K562 (cell line): ENCODE data around the gene TMEM117. TPM values are rescaled to one million over a fixed set of nuclear protein-coding genes. Genes with fewer than 3 reads are reported as not detected.
A peak's percentile ranks its signal among the peaks of the same experiment; 100 is the strongest.

Source experiments
- ATAC-seq: fragments of 200-7000 bp; cut with Tn5 transposase; 3 replicates; pipeline ENCODE4 v1.9.1; 2020; ENCODE audit warnings: moderate library complexity
- BruUV-seq: library from RNA; stranded (reverse); fragments of 400-500 nt; replicated peaks from 2 replicates; lab custom pipeline; 2021; lab: Mats Ljungman, UMichigan
- CTCF ChIA-PET: fragments of 300-600 bp; formaldehyde crosslinking; extraction: SDS; loops from one replicate; lab custom pipeline; 2021; ENCODE audit warnings: low intra/inter-chr PET ratio; lab: Yijun Ruan, JAX
- POLR2A ChIA-PET: fragments of 300-600, 350-650 bp; sonication (Branson Sonifier 250); formaldehyde crosslinking; extraction: SDS; loops from one replicate; lab custom pipeline; 2021; ENCODE audit warnings: antibody characterized with exemption, inconsistent platforms; lab: Yijun Ruan, JAX
- DNase-seq, 4 experiments: peaks; one replicate each; pipeline versions ENCODE4 v3.0.0 to v3.0.0-alpha.2; 2011 to 2018; ENCODE audit warnings: low spot score in 3 of 4, mixed read lengths in 3 of 4; ENCODE audit errors: extremely low read depth in 1 of 4
- FAIRE-seq: peaks from 2 replicates; lab custom pipeline; 2011; peaks lifted over from hg19 to GRCh38; lab: Jason Lieb, UNC
- H2AFZ ChIP-seq: 2 replicates; pipeline ENCODE4 v1.6.0; 2011; ENCODE audit warnings: low read depth, low read length, control low read depth, inconsistent platforms
- H3K27ac ChIP-seq: fragments of 200-600 bp; 3 replicates; pipeline ENCODE4 v1.8.0; 2011; ENCODE audit warnings: low read depth, mild to moderate bottlenecking, control low read depth, inconsistent platforms, low read length, moderate library complexity, mixed read lengths; ENCODE audit errors: extremely low read depth
- H3K27me3 ChIP-seq, 2 experiments: fragments of 300-600 bp in 1 of 2; 2 replicates in 1 of 2; 3 replicates in 1 of 2; pipeline versions ENCODE4 v1.6.0 to v1.8.0; 2011; ENCODE audit warnings: inconsistent platforms in 2 of 2, low read length in 2 of 2, mild to moderate bottlenecking in 1 of 2, mixed read lengths in 1 of 2, moderate library complexity in 1 of 2; ENCODE audit not compliant: control insufficient read depth in 2 of 2, insufficient read depth in 2 of 2
- H3K36me3 ChIP-seq: fragments of 300-600 bp; 3 replicates; pipeline ENCODE4 v1.8.0; 2011; ENCODE audit warnings: mild to moderate bottlenecking, low read length, inconsistent platforms; ENCODE audit not compliant: control insufficient read depth, insufficient read depth
- H3K4me1 ChIP-seq, 2 experiments: fragments of 200-600 bp in 1 of 2; replicated peaks in 1 of 2; 2 replicates in 1 of 2; 3 replicates in 1 of 2; pipeline versions ENCODE4 v1.5.1 to v1.8.0; 2011; ENCODE audit warnings: inconsistent platforms in 2 of 2, low read length in 2 of 2, mild to moderate bottlenecking in 1 of 2, mixed read lengths in 1 of 2, moderate library complexity in 1 of 2; ENCODE audit not compliant: control insufficient read depth in 2 of 2, insufficient read depth in 2 of 2
- H3K4me2 ChIP-seq: 2 replicates; pipeline ENCODE4 v1.6.1; 2011; ENCODE audit warnings: low read length, control low read depth, inconsistent platforms, mixed read lengths; ENCODE audit not compliant: insufficient read depth
- H3K4me3 ChIP-seq: fragments of 200-600 bp; sonication (generic), shearing (Covaris generic); 2 replicates; pipeline ENCODE4 v1.5.1; 2016; ENCODE audit warnings: control low read depth, inconsistent platforms
- H3K79me2 ChIP-seq: fragments of 200-600 bp; 3 replicates; pipeline ENCODE4 v1.8.0; 2011; ENCODE audit warnings: low read length, inconsistent platforms; ENCODE audit not compliant: control insufficient read depth, insufficient read depth
- H3K9ac ChIP-seq, 2 experiments: 2 replicates each; pipeline versions ENCODE4 v1.6.0 to v1.6.1; 2011; ENCODE audit warnings: low read depth in 2 of 2, low read length in 2 of 2, control low read depth in 1 of 2, inconsistent platforms in 1 of 2, mild to moderate bottlenecking in 1 of 2, mixed read lengths in 1 of 2; ENCODE audit not compliant: insufficient read depth in 1 of 2
- H3K9me1 ChIP-seq: one replicate; pipeline ENCODE4 v1.6.0; 2011; ENCODE audit warnings: inconsistent platforms, mild to moderate bottlenecking, low read length, moderate library complexity; ENCODE audit not compliant: control insufficient read depth, insufficient read depth
- H3K9me3 ChIP-seq: replicated peaks from 2 replicates; pipeline ENCODE4 v1.5.1; 2011; ENCODE audit warnings: low read depth, low read length, inconsistent platforms; ENCODE audit not compliant: control insufficient read depth, insufficient read depth
- H4K20me1 ChIP-seq: replicated peaks from 2 replicates; pipeline ENCODE4 v1.6.1; 2011; ENCODE audit warnings: low read length, inconsistent platforms, mixed read lengths; ENCODE audit not compliant: control insufficient read depth, insufficient read depth
- LEF1 ChIP-seq: fragments of 450-650 bp; IDR thresholded peaks from 2 replicates; pipeline ENCODE4 v1.6.1; 2016; ENCODE audit warnings: mild to moderate bottlenecking
- ZNF146 ChIP-seq: IDR thresholded peaks from one replicate; pipeline ENCODE4 v1.6.1; 2018; ENCODE audit warnings: missing compliant biosample characterization; ENCODE audit not compliant: unreplicated experiment
- ZNF253 ChIP-seq: fragments of 250-450 bp; sonication (Bioruptor Pico); conservative IDR thresholded peaks from 2 replicates; pipeline ENCODE4 v1.6.1; 2021; ENCODE audit warnings: mild to moderate bottlenecking
- ZNF699 ChIP-seq: fragments of 250-450 bp; sonication (Bioruptor Pico); IDR thresholded peaks from 2 replicates; pipeline ENCODE4 v1.8.0; 2021; ENCODE audit warnings: mild to moderate bottlenecking, moderate library complexity; ENCODE audit not compliant: insufficient replicate concordance
- WGBS: fragments of 100-300 bp; shearing (Covaris generic); methylation state at CpG from one replicate; pipeline ENCODE4 v1.1.6; 2016; ENCODE audit warnings: low coverage, mixed read lengths; ENCODE audit not compliant: insufficient coverage; ENCODE audit errors: missing lambda C conversion rate; 5-methylcytosine and 5-hydroxymethylcytosine counted together
- in situ Hi-C: fragments of 300-500 bp; cut with MboI; formaldehyde crosslinking; loops from 4 replicates; pipeline ENCODE4 v1.15.0; 2018; ENCODE audit warnings: inconsistent platforms, mixed read lengths
- intact Hi-C: fragments of 100-400 bp; cut with micrococcal nuclease; formaldehyde crosslinking; loops from 2 replicates; pipeline ENCODE4 v1.14.2; 2022
- polyA plus RNA-seq, 8 experiments: library from polyadenylated mRNA; depleted of rRNA in 4 of 8; stranded (reverse) in 5 of 8; unstranded in 3 of 8; fragments of >200 nt; fragmentation: Nextera tagmentation in 2 of 8; fragmentation: Illumina TruSeq in 1 of 8; extraction: Ambion mirVana in 2 of 8; extraction: Trizol in 1 of 8; gene quantifications; 2 replicates each; pipeline versions ENCODE4 v1.2.1 to v1.2.3, GENCODE V29; 2011 to 2014; ENCODE audit warnings: inconsistent platforms in 1 of 8, missing spikeins in 1 of 8
- total RNA-seq, 7 experiments: library from RNA; depleted of rRNA in 6 of 7; stranded (reverse); fragments of >200 nt in 6 of 7; fragmentation: Illumina TruSeq in 2 of 7; extraction: Trizol in 2 of 7; gene quantifications; 2 replicates each; pipeline versions ENCODE4 v1.2.1 to v1.2.3, GENCODE V29; 2011 to 2021; ENCODE audit warnings: low replicate concordance in 1 of 7
- TF ChIP-seq, protein P1 (sequence below): fragments of 450-650 bp; IDR thresholded peaks from 2 replicates; pipeline ENCODE4 v1.6.1; 2016; ENCODE audit warnings: borderline replicate concordance
- TF ChIP-seq, protein P2 (sequence below): IDR thresholded peaks from 3 replicates; pipeline ENCODE4 v1.6.1; 2011; ENCODE audit warnings: borderline replicate concordance, mild to moderate bottlenecking; ENCODE audit not compliant: insufficient read length, insufficient read depth

Gene TMEM117
- total and polyA plus RNA-seq, 9 of the 15 experiments (the other 6 are each of a cell fraction or from before 2014, with no cell fraction given), result 0.31 to 2.8 (median 1.0) TPM

DNA sequence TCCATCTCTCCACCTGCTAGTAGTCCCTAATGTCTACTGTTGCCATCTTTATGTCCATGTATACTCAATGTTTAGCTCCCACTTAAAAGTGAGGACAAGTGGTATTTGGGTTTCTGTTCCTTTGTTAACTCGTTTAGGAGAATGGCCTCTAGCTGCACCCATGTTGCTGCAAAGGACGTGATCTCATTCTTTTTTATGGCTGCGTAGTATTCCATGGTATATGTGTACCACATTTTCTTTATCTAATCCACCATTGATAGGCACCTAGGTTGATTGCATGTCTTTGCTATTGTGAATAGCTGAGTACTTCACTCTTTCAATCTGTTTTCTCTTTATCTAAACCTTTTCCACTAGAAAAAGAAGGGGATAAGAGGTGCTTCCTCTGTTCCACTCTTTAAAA, 130.0 kb downstream of the TMEM117 start:
- Histone ChIP-seq H3K4me2 (no peak overlapping the region), H3K4me3 (no peak overlapping the region), H3K36me3 (no peaks in the 10 kb centered on the region), H3K27me3 (no peaks in the 10 kb centered on the region), H3K4me1 (no peaks in the 10 kb centered on the region), H2AFZ (no peak overlapping the region), H4K20me1 (no peaks in the 10 kb centered on the region), H3K9me1 (no peaks in the 10 kb centered on the region), H3K9ac (no peak overlapping the region), H3K79me2 (no peaks in the 10 kb centered on the region), H3K9me3 (no peaks in the 10 kb centered on the region), H3K27ac (no peak overlapping the region)
- DNase-seq (no peak), ATAC-seq (no peak), FAIRE-seq (no peak)
- ChIA-PET POLR2A (no interaction called here), CTCF (no interaction called here)
- WGBS, result 4% methylated on average over 3 of the region's 3 CpGs
- in situ Hi-C loops, result no loop called here
- intact Hi-C loops, result no loop called here
- TF ChIP-seq, protein P1, sequence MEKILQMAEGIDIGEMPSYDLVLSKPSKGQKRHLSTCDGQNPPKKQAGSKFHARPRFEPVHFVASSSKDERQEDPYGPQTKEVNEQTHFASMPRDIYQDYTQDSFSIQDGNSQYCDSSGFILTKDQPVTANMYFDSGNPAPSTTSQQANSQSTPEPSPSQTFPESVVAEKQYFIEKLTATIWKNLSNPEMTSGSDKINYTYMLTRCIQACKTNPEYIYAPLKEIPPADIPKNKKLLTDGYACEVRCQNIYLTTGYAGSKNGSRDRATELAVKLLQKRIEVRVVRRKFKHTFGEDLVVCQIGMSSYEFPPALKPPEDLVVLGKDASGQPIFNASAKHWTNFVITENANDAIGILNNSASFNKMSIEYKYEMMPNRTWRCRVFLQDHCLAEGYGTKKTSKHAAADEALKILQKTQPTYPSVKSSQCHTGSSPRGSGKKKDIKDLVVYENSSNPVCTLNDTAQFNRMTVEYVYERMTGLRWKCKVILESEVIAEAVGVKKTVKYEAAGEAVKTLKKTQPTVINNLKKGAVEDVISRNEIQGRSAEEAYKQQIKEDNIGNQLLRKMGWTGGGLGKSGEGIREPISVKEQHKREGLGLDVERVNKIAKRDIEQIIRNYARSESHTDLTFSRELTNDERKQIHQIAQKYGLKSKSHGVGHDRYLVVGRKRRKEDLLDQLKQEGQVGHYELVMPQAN, result no peak
- no peak for TF ChIP-seq ZNF699 (CRISPR knock-in tag)
- TF ChIP-seq LEF1, result no peak
- TF ChIP-seq, protein P2, sequence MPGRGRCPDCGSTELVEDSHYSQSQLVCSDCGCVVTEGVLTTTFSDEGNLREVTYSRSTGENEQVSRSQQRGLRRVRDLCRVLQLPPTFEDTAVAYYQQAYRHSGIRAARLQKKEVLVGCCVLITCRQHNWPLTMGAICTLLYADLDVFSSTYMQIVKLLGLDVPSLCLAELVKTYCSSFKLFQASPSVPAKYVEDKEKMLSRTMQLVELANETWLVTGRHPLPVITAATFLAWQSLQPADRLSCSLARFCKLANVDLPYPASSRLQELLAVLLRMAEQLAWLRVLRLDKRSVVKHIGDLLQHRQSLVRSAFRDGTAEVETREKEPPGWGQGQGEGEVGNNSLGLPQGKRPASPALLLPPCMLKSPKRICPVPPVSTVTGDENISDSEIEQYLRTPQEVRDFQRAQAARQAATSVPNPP, result no peak
- peak; percentile 32 for TF ChIP-seq ZNF146 (CRISPR knock-in tag)
- TF ChIP-seq ZNF253, result no peak
- no TSS peak for BruUV-seq
